ENCODE measurements around the gene HCAR1.

- TF ChIP-seq POLR2A (IDR thresholded peaks at IDR 0.05) (no peak), CTCF (IDR thresholded peaks at IDR 0.05) (no peak), POLR2AphosphoS5 (IDR thresholded peaks at IDR 0.05; ENCODE audit: insufficient read depth in 1 of 2, low read depth in 1 of 2) (no peak)
Measured at GRCh38 chr12:122724641-122725243, 5.9 kb downstream of the HCAR1 start.
